ENCODE measurements around the gene SRR.

SRR gene

GRCh38 chr17:2347805-2348685, 44.3 kb downstream of the SRR start:
- no peak overlapping the region for H3K4me3 ChIP-seq (ENCODE audit: low read depth, low read length)
- TF ChIP-seq CTCF (IDR thresholded peaks at IDR 0.05; ENCODE audit: low read depth, low read length), result no peak

GRCh38 chr17:2351269-2351668, 47.5 kb downstream of the SRR start:
- no peak overlapping the region for H3K4me3 ChIP-seq (ENCODE audit: low read depth, low read length)
- TF ChIP-seq CTCF (IDR thresholded peaks at IDR 0.05; ENCODE audit: low read depth, low read length), result no peak

- H3K4me3 ChIP-seq (ENCODE audit: low read depth, low read length), result no peak overlapping the region
- TF ChIP-seq CTCF (IDR thresholded peaks at IDR 0.05; ENCODE audit: low read depth, low read length), result no peak
Measured at GRCh38 chr17:2354311-2354710, 50.6 kb downstream of the SRR start.

- no peak for TF ChIP-seq CTCF (IDR thresholded peaks at IDR 0.05; ENCODE audit: low read depth, low read length)
- no peak overlapping the region for H3K4me3 ChIP-seq (ENCODE audit: low read depth, low read length)
Measured at GRCh38 chr17:2357237-2357636, 53.5 kb downstream of the SRR start.

GRCh38 chr17:2357931-2358434, 54.2 kb downstream of the SRR start:
- H3K4me3 ChIP-seq (ENCODE audit: low read depth, low read length), result no peak overlapping the region
- no peak for TF ChIP-seq CTCF (IDR thresholded peaks at IDR 0.05; ENCODE audit: low read depth, low read length)

GRCh38 chr17:2361010-2361760, 57.4 kb downstream of the SRR start:
- H3K4me3 ChIP-seq (ENCODE audit: low read depth, low read length), result no peak overlapping the region

More at GRCh38 chr17:2361010-2361760, 57.4 kb downstream of the SRR start:
- TF ChIP-seq CTCF (IDR thresholded peaks at IDR 0.05; ENCODE audit: low read depth, low read length), result no peak

All from WI38 (cell line).